Neural cell (in vitro differentiated cells): ENCODE measurements around the gene WNT2B. TPM values are rescaled to one million over a fixed set of nuclear protein-coding genes. Genes with fewer than 3 reads are reported as not detected.

Experiments used
- H2AFZ ChIP-seq: fragments of 200-600, 300-800 bp; sonication (generic), shearing (Covaris generic); 2 replicates; pipeline ENCODE4 v1.6.0; 2014; ENCODE audit warnings: low read depth, mild to moderate bottlenecking, antibody characterized with exemption, low read length, moderate library complexity
- H3F3A ChIP-seq: fragments of 200-600 bp; shearing (Covaris generic); 2 replicates; pipeline ENCODE4 v1.6.1; 2016; ENCODE audit warnings: mild to moderate bottlenecking, moderate library complexity, mixed read lengths, antibody characterized with exemption, low read length; ENCODE audit not compliant: insufficient read depth, poor library complexity, severe bottlenecking
- H3K27ac ChIP-seq: fragments of 200-600, 300-800 bp; sonication (generic), shearing (Covaris generic); 2 replicates; pipeline ENCODE4 v1.5.1; 2014; ENCODE audit warnings: mild to moderate bottlenecking, low read length, moderate library complexity
- H3K27me3 ChIP-seq: fragments of 300-800, 200-600 bp; sonication (generic), shearing (Covaris generic); 2 replicates; pipeline ENCODE4 v1.6.0; 2014; ENCODE audit warnings: mild to moderate bottlenecking, low read depth, low read length, moderate library complexity; ENCODE audit not compliant: insufficient read depth
- H3K36me3 ChIP-seq: fragments of 300-800, 200-600 bp; sonication (generic), shearing (Covaris generic); 2 replicates; pipeline ENCODE4 v1.5.1; 2014; ENCODE audit warnings: mild to moderate bottlenecking, antibody characterized with exemption, low read length, moderate library complexity; ENCODE audit not compliant: insufficient read depth
- H3K4me2 ChIP-seq: fragments of 300-800, 200-600 bp; sonication (generic), shearing (Covaris generic); 2 replicates; pipeline ENCODE4 v1.6.0; 2014; ENCODE audit warnings: mild to moderate bottlenecking, low read length
- H3K4me3 ChIP-seq: fragments of 300-800, 200-600 bp; sonication (generic), shearing (Covaris generic); 2 replicates; pipeline ENCODE4 v1.5.1; 2014; ENCODE audit warnings: mild to moderate bottlenecking, low read length, moderate library complexity
- H3K79me2 ChIP-seq: fragments of 200-600 bp; shearing (Covaris generic); replicated peaks from 2 replicates; pipeline ENCODE4 v1.6.0; 2014; ENCODE audit warnings: mild to moderate bottlenecking, low read length, moderate library complexity; ENCODE audit not compliant: insufficient read depth
- H3K9ac ChIP-seq: fragments of 300-800, 200-600 bp; sonication (generic), shearing (Covaris generic); 2 replicates; pipeline ENCODE4 v1.6.1; 2016; ENCODE audit warnings: mild to moderate bottlenecking, low read length, mixed read lengths
- H3K9me2 ChIP-seq: fragments of 200-600 bp; shearing (Covaris generic); 2 replicates; pipeline ENCODE4 v1.6.1; 2016; ENCODE audit warnings: mild to moderate bottlenecking, low read length, mixed read lengths; ENCODE audit not compliant: insufficient read depth
- H3K9me3 ChIP-seq: fragments of 200-600, 300-800 bp; sonication (generic), shearing (Covaris generic); 2 replicates; pipeline ENCODE4 v1.6.1; 2016; ENCODE audit warnings: mild to moderate bottlenecking, mixed run types, low read length, moderate library complexity, mixed read lengths
- H4K20me1 ChIP-seq: fragments of 200-600 bp; shearing (Covaris generic); 2 replicates; pipeline ENCODE4 v1.6.1; 2016; ENCODE audit warnings: mild to moderate bottlenecking, mixed run types; ENCODE audit not compliant: insufficient read depth
- EP300 ChIP-seq: fragments of 450-650 bp; conservative IDR thresholded peaks from 2 replicates; pipeline ENCODE4 v1.6.1; 2014; ENCODE audit warnings: antibody characterized with exemption, mild to moderate bottlenecking, moderate library complexity; ENCODE audit not compliant: poor library complexity, severe bottlenecking
- EZH2 ChIP-seq: fragments of 200-600, 300-800 bp; shearing (Covaris generic), sonication (generic); IDR thresholded peaks from 2 replicates; pipeline ENCODE4 v1.6.1; 2014; ENCODE audit warnings: antibody characterized with exemption, low read length, borderline replicate concordance, mild to moderate bottlenecking; ENCODE audit not compliant: insufficient read depth, poor library complexity, severe bottlenecking
- MXI1 ChIP-seq: fragments of 450-650 bp; conservative IDR thresholded peaks from 2 replicates; pipeline ENCODE4 v1.6.1; 2014; ENCODE audit warnings: antibody characterized with exemption, mild to moderate bottlenecking; ENCODE audit not compliant: poor library complexity, severe bottlenecking
- POLR2AphosphoS5 ChIP-seq: IDR thresholded peaks from 2 replicates; pipeline ENCODE4 v1.6.1; 2012
- RAD21 ChIP-seq: fragments of 450-650 bp; conservative IDR thresholded peaks from 2 replicates; pipeline ENCODE4 v1.6.1; 2014; ENCODE audit warnings: antibody characterized with exemption, mild to moderate bottlenecking, moderate library complexity
- SMC3 ChIP-seq: fragments of 450-650 bp; conservative IDR thresholded peaks from 2 replicates; pipeline ENCODE4 v1.6.1; 2014; ENCODE audit warnings: antibody characterized with exemption, mild to moderate bottlenecking, moderate library complexity; ENCODE audit not compliant: poor library complexity
- TAF1 ChIP-seq: IDR thresholded peaks from 2 replicates; pipeline ENCODE4 v1.6.1; 2012; ENCODE audit warnings: low read depth
- polyA plus RNA-seq: library from polyadenylated mRNA; depleted of rRNA; stranded (reverse); fragments of >200 nt; gene quantifications from 2 replicates; pipeline ENCODE4 v1.2.3, GENCODE V29; 2014
- TF ChIP-seq, protein P1 (sequence below): IDR thresholded peaks from 2 replicates; pipeline ENCODE4 v1.6.1; 2012; ENCODE audit warnings: borderline replicate concordance
- TF ChIP-seq, protein P2 (sequence below): fragments of 450-650 bp; IDR thresholded peaks from 2 replicates; pipeline ENCODE4 v1.5.1; 2014; ENCODE audit warnings: antibody characterized with exemption, mild to moderate bottlenecking, moderate library complexity; ENCODE audit not compliant: poor library complexity, severe bottlenecking

WNT2B gene
- polyA plus RNA-seq, 1 donor from 2014 or later, result 3.1 TPM

DNA sequence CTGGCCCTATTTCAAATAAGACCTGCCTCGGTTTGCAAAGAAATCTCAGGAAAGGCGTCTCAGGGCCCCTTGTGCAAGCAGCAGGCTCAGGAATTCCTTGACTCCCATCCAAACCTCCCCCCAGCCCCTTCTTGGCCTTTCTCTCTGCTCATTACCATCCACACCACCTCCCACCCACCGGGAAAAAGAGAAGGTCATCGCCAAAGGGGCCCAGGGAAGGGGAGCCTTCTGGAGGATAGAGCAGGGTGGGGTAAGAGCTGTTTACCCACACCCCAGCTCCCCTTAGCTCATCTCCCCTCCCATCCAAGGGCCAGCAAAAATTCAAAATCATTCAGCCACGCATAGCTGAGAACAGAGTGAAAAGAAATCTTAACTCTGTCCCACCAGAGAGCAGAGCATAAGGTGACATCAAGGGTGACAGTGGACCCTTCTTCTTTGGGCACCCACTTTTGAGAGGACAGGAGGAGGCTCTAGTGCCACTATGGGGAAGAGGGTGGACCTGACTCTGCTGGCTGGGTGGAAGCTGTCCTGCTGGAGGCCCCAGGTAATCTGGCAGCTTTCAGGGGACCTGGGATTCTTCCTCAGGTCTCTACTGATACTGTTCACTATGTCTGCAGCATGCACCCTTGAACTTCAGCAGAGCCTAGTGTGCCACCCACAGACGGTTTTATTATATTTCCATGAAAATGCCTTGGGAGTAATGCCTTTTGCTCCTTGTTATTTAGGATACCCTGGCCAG lies 3.9 kb upstream of the WNT2B start:
- Histone ChIP-seq H3F3A (no peaks in the 10 kb centered on the region), H2AFZ (no peak overlapping the region), H3K4me3 (no peak overlapping the region), H3K4me2 (no peak overlapping the region), H4K20me1 (no peaks in the 10 kb centered on the region), H3K27ac (no peak overlapping the region), H3K36me3 (no peaks in the 10 kb centered on the region), H3K9me3 (no peaks in the 10 kb centered on the region), H3K27me3 (peaks cover 70% of the 10 kb centered on the region), H3K9me2 (no peaks in the 10 kb centered on the region), H3K9ac (no peak overlapping the region), H3K79me2 (no peaks in the 10 kb centered on the region)
- TF ChIP-seq EZH2, result no peak
- TF ChIP-seq, protein P1, sequence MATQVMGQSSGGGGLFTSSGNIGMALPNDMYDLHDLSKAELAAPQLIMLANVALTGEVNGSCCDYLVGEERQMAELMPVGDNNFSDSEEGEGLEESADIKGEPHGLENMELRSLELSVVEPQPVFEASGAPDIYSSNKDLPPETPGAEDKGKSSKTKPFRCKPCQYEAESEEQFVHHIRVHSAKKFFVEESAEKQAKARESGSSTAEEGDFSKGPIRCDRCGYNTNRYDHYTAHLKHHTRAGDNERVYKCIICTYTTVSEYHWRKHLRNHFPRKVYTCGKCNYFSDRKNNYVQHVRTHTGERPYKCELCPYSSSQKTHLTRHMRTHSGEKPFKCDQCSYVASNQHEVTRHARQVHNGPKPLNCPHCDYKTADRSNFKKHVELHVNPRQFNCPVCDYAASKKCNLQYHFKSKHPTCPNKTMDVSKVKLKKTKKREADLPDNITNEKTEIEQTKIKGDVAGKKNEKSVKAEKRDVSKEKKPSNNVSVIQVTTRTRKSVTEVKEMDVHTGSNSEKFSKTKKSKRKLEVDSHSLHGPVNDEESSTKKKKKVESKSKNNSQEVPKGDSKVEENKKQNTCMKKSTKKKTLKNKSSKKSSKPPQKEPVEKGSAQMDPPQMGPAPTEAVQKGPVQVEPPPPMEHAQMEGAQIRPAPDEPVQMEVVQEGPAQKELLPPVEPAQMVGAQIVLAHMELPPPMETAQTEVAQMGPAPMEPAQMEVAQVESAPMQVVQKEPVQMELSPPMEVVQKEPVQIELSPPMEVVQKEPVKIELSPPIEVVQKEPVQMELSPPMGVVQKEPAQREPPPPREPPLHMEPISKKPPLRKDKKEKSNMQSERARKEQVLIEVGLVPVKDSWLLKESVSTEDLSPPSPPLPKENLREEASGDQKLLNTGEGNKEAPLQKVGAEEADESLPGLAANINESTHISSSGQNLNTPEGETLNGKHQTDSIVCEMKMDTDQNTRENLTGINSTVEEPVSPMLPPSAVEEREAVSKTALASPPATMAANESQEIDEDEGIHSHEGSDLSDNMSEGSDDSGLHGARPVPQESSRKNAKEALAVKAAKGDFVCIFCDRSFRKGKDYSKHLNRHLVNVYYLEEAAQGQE, result no peak
- TF ChIP-seq, protein P2, sequence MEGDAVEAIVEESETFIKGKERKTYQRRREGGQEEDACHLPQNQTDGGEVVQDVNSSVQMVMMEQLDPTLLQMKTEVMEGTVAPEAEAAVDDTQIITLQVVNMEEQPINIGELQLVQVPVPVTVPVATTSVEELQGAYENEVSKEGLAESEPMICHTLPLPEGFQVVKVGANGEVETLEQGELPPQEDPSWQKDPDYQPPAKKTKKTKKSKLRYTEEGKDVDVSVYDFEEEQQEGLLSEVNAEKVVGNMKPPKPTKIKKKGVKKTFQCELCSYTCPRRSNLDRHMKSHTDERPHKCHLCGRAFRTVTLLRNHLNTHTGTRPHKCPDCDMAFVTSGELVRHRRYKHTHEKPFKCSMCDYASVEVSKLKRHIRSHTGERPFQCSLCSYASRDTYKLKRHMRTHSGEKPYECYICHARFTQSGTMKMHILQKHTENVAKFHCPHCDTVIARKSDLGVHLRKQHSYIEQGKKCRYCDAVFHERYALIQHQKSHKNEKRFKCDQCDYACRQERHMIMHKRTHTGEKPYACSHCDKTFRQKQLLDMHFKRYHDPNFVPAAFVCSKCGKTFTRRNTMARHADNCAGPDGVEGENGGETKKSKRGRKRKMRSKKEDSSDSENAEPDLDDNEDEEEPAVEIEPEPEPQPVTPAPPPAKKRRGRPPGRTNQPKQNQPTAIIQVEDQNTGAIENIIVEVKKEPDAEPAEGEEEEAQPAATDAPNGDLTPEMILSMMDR, result no peak
- TF ChIP-seq RAD21, result no peak
- TF ChIP-seq EP300, result no peak
- TF ChIP-seq POLR2AphosphoS5, result no peak
- TF ChIP-seq SMC3, result no peak
- no peak for TF ChIP-seq TAF1
- TF ChIP-seq MXI1, result no peak

DNA sequence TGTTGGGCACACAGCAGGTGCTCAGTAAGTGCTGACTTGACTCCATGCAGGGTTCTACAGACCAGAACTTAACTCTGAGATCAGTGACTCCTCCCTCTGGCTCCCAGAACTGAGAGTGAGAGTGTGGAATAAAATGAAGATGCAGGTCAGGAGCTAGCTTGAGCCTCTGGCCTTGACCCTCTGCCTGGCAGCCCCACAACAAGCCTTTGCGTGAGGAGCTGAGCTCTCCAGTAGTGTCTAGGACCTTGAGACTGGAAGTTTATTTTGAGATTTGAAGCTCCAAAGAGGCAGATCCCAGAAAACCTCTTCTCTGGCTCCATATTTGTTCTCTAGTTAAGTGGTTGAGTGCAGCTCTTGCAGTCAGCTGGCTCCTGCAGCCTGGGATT lies 3.4 kb upstream of the WNT2B start:
- peaks cover 76% of the 10 kb centered on the region for H3K27me3 ChIP-seq
- no peaks in the 10 kb centered on the region for H3K9me2 ChIP-seq
- H2AFZ ChIP-seq, result no peak overlapping the region
- H3K27ac ChIP-seq, result no peak overlapping the region
- H4K20me1 ChIP-seq, result no peaks in the 10 kb centered on the region
- no peak overlapping the region for H3K4me3 ChIP-seq
- no peak overlapping the region for H3K9ac ChIP-seq
- no peaks in the 10 kb centered on the region for H3K9me3 ChIP-seq
- H3K36me3 ChIP-seq, result no peaks in the 10 kb centered on the region
- no peak overlapping the region for H3K4me2 ChIP-seq
- H3F3A ChIP-seq, result no peaks in the 10 kb centered on the region
- TF ChIP-seq RAD21 (no peak), SMC3 (no peak), TAF1 (no peak), EZH2 (no peak), EP300 (no peak), POLR2AphosphoS5 (no peak), MXI1 (no peak)
- TF ChIP-seq, protein P2, result no peak
- TF ChIP-seq, protein P1, result no peak
- H3K79me2 ChIP-seq, result no peaks in the 10 kb centered on the region
